GM23248 (cell line): ENCODE results near the gene PRICKLE2. TPM values are rescaled to one million over a fixed set of nuclear protein-coding genes. Genes with fewer than 3 reads are reported as not detected.

Experiments used
- DNase-seq: peaks from one replicate; pipeline ENCODE4 v3.0.0-alpha.2; 2015
- H2AFZ ChIP-seq: fragments of 200-600 bp; sonication (generic); 2 replicates; pipeline ENCODE4 v1.6.1; 2016; ENCODE audit warnings: antibody characterized with exemption
- H3F3A ChIP-seq: fragments of 200-600 bp; sonication (generic); 2 replicates; pipeline ENCODE4 v1.6.1; 2016; ENCODE audit warnings: mild to moderate bottlenecking, antibody characterized with exemption, mixed run types; ENCODE audit not compliant: insufficient read depth
- H3K27ac ChIP-seq: fragments of 200-600 bp; sonication (generic); 2 replicates; pipeline ENCODE4 v1.5.1; 2016; ENCODE audit warnings: mild to moderate bottlenecking
- H3K27me3 ChIP-seq: fragments of 200-600 bp; sonication (generic); replicated peaks from 2 replicates; pipeline ENCODE4 v1.6.1; 2016; ENCODE audit warnings: mild to moderate bottlenecking; ENCODE audit not compliant: insufficient read depth
- H3K36me3 ChIP-seq: fragments of 200-600 bp; sonication (generic); 2 replicates; pipeline ENCODE4 v1.6.1; 2016; ENCODE audit warnings: low read depth, mild to moderate bottlenecking
- H3K4me1 ChIP-seq: fragments of 200-600 bp; sonication (generic); 2 replicates; pipeline ENCODE4 v1.6.1; 2016; ENCODE audit warnings: mild to moderate bottlenecking; ENCODE audit not compliant: insufficient read depth
- H3K4me2 ChIP-seq: fragments of 200-600 bp; sonication (generic); one replicate; pipeline ENCODE4 v1.6.1; 2016; ENCODE audit warnings: mild to moderate bottlenecking; ENCODE audit not compliant: unreplicated experiment
- H3K4me3 ChIP-seq: fragments of 200-600 bp; sonication (generic); 2 replicates; pipeline ENCODE4 v1.5.1; 2016; ENCODE audit warnings: mild to moderate bottlenecking
- H3K79me2 ChIP-seq: fragments of 200-600 bp; sonication (generic); 2 replicates; pipeline ENCODE4 v1.6.1; 2016; ENCODE audit warnings: mild to moderate bottlenecking; ENCODE audit not compliant: insufficient read depth
- H3K9ac ChIP-seq: fragments of 200-600 bp; sonication (generic); 2 replicates; pipeline ENCODE4 v1.6.1; 2016; ENCODE audit warnings: mild to moderate bottlenecking
- H3K9me2 ChIP-seq: fragments of 200-600 bp; sonication (generic); 2 replicates; pipeline ENCODE4 v1.6.1; 2016; ENCODE audit warnings: mixed run types, mild to moderate bottlenecking, moderate library complexity; ENCODE audit not compliant: insufficient read depth
- H3K9me3 ChIP-seq: fragments of 200-600 bp; sonication (generic); one replicate; pipeline ENCODE4 v1.6.1; 2017; ENCODE audit warnings: low read depth
- H4K20me1 ChIP-seq: fragments of 200-600 bp; sonication (generic); 2 replicates; pipeline ENCODE4 v1.6.0; 2016; ENCODE audit not compliant: insufficient read depth
- EZH2 ChIP-seq: fragments of 200-600 bp; sonication (generic); IDR thresholded peaks from 2 replicates; pipeline ENCODE4 v1.6.1; 2018; ENCODE audit warnings: antibody characterized with exemption, mild to moderate bottlenecking; ENCODE audit not compliant: insufficient read depth, poor library complexity, severe bottlenecking
- EZH2phosphoT487 ChIP-seq: fragments of 200-600 bp; sonication (generic); IDR thresholded peaks from 2 replicates; pipeline ENCODE4 v1.6.1; 2018; ENCODE audit warnings: antibody characterized with exemption, moderate library complexity, mild to moderate bottlenecking, low read depth; ENCODE audit not compliant: insufficient read depth
- WGBS, 2 experiments: methylation state at CpG; one replicate each; pipeline ENCODE4 v1.1.6; 2015 to 2017; ENCODE audit warnings: low lambda C conversion rate in 2 of 2, low coverage in 1 of 2; ENCODE audit errors: missing lambda C conversion rate in 2 of 2; 5-methylcytosine and 5-hydroxymethylcytosine counted together
- in situ Hi-C: fragments of 300-500 bp; cut with MboI; formaldehyde crosslinking; loops from 2 replicates; pipeline ENCODE4 v1.15.0; 2020
- polyA plus RNA-seq: library from polyadenylated mRNA; unstranded; fragments of >200 nt; fragmentation: Nextera tagmentation; extraction: Ambion mirVana; gene quantifications from 2 replicates; pipeline ENCODE4 v1.2.1, GENCODE V29; 2016
- total RNA-seq: library from RNA; depleted of rRNA; stranded (reverse); fragments of >200 nt; shearing (Covaris generic); gene quantifications from 2 replicates; pipeline ENCODE4 v1.2.3, GENCODE V29; 2014

Gene PRICKLE2
- total and polyA plus RNA-seq, 2 experiments from 2014 or later = 7.3 to 19.6 TPM

- no peak overlapping the region for H3K27ac ChIP-seq
- TF ChIP-seq EZH2 = no peak
- TF ChIP-seq EZH2phosphoT487 = no peak
- H3K4me3 ChIP-seq = no peak overlapping the region
- H3K9me2 ChIP-seq = no peaks in the 10 kb centered on the region
- peaks cover 15% of the 10 kb centered on the region for H3K4me1 ChIP-seq
- H3K79me2 ChIP-seq = peaks cover 60% of the 10 kb centered on the region
- H4K20me1 ChIP-seq = no peaks in the 10 kb centered on the region
- in situ Hi-C loops = no loop called here
- H3K9me3 ChIP-seq = no peaks in the 10 kb centered on the region
- H3K9ac ChIP-seq = no peak overlapping the region
- H3K4me2 ChIP-seq = no peak overlapping the region
- DNase-seq = no peak
- H2AFZ ChIP-seq = no peak overlapping the region
- WGBS, 2 experiments = 99% methylated on average over 7 of the region's 7 CpGs
- peaks cover 5% of the 10 kb centered on the region; the same call in 1 of the 2 replicates for H3F3A ChIP-seq
- H3K36me3 ChIP-seq = 0 out of 2 replicates have a peak, but pooled peaks cover 13% of the 10 kb centered on the region
- H3K27me3 ChIP-seq = no peaks in the 10 kb centered on the region
These were observed 116.4 kb downstream of the PRICKLE2 start for GRCh38 chr3:64108784-64109317.

DNA sequence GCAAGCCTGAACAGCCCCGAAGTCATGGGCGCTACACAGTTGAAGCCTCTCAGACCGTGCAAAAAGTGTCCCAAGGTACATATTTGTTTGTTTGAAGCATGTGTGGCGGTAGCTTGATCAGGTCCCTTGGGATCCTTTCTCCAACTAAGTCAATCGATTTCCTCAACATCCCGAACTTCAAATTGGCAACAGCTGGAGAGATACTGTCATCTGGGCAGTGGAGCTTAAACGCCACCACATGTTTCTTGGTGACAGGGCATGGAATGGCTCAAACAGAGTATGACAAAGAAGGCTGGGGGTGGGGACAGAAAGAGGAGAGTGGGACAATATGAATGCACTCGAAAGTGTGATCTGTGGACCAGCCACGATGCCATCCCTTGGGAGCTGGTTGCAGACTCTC is 117.0 kb downstream of the PRICKLE2 start:
- Histone ChIP-seq H3K27me3 (no peaks in the 10 kb centered on the region), H3K4me1 (peaks cover 15% of the 10 kb centered on the region), H3K27ac (no peak overlapping the region), H3F3A (peaks cover 5% of the 10 kb centered on the region; the same call in 1 of the 2 replicates), H3K79me2 (peaks cover 53% of the 10 kb centered on the region), H4K20me1 (no peaks in the 10 kb centered on the region), H3K36me3 (0 out of 2 replicates have a peak, but pooled peaks cover 13% of the 10 kb centered on the region), H3K9me3 (no peaks in the 10 kb centered on the region), H3K9ac (no peak overlapping the region), H3K9me2 (no peaks in the 10 kb centered on the region), H3K4me3 (no peak overlapping the region), H3K4me2 (no peak overlapping the region), H2AFZ (no peak overlapping the region)
- WGBS, 2 experiments = 79 to 88% methylated on average over 9 of the region's 9 CpGs
- in situ Hi-C loops = no loop called here
- DNase-seq = no peak
- TF ChIP-seq EZH2phosphoT487 (no peak), EZH2 (no peak)

DNA sequence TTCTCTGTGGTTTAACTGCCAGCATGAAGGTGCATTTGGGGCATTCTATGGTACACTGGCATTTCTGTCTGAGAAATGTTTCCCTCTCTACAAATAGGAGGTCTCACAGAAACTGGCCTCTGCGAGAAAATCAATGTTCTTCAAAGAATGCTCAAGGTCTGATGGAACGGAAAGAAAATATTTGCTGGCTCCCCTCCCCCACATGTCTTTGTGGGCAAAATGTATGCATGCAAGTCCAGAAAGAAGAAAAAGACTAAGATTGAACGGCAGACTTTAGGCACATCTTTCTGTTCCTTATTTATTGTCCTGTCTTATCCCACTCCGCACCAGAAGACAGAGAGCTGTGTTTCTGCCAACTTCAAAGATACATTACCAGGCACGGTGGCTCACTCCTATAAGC is 118.1 kb downstream of the PRICKLE2 start:
- WGBS, 2 experiments = 89 to 94% methylated on average over 5 of the region's 5 CpGs
- Histone ChIP-seq H3K4me2 (no peak overlapping the region), H3K4me3 (no peak overlapping the region), H3K9ac (no peak overlapping the region), H2AFZ (no peak overlapping the region), H3K27ac (no peak overlapping the region), H3F3A (peaks cover 5% of the 10 kb centered on the region; the same call in 1 of the 2 replicates), H3K36me3 (0 out of 2 replicates have a peak, but pooled peaks cover 13% of the 10 kb centered on the region), H3K9me3 (no peaks in the 10 kb centered on the region), H3K79me2 (peaks cover 44% of the 10 kb centered on the region), H3K4me1 (peaks cover 15% of the 10 kb centered on the region), H4K20me1 (no peaks in the 10 kb centered on the region), H3K27me3 (no peaks in the 10 kb centered on the region), H3K9me2 (no peaks in the 10 kb centered on the region)
- in situ Hi-C loops = no loop called here
- no peak for DNase-seq
- TF ChIP-seq EZH2 (no peak), EZH2phosphoT487 (no peak)

- no peaks in the 10 kb centered on the region for H3K27me3 ChIP-seq
- no peak overlapping the region for H3K27ac ChIP-seq
- 0 out of 2 replicates have a peak, but pooled peaks cover 6% of the 10 kb centered on the region for H3K36me3 ChIP-seq
- no peaks in the 10 kb centered on the region for H3K9me2 ChIP-seq
- H4K20me1 ChIP-seq = no peaks in the 10 kb centered on the region
- peaks cover 15% of the 10 kb centered on the region for H3K4me1 ChIP-seq
- H3K79me2 ChIP-seq = peaks cover 31% of the 10 kb centered on the region
- H2AFZ ChIP-seq = no peak overlapping the region
- no peaks in the 10 kb centered on the region for H3K9me3 ChIP-seq
- no peak overlapping the region for H3K9ac ChIP-seq
- no peak for TF ChIP-seq EZH2phosphoT487
- TF ChIP-seq EZH2 = no peak
- no peak overlapping the region for H3K4me2 ChIP-seq
- in situ Hi-C loops = no loop called here
- peak; percentile 16 for DNase-seq
- no peak overlapping the region for H3K4me3 ChIP-seq
- H3F3A ChIP-seq = peaks cover 5% of the 10 kb centered on the region; the same call in 1 of the 2 replicates
These were observed 119.5 kb downstream of the PRICKLE2 start for GRCh38 chr3:64105816-64106215.
